Panc1 (cell line): ENCODE results near the gene TRIO. TPM values are rescaled to one million over a fixed set of nuclear protein-coding genes. Genes with fewer than 3 reads are reported as not detected.
A peak's percentile ranks its signal among the peaks of the same experiment; 100 is the strongest.

Experiments
- ATAC-seq: fragments of 200-7000 bp; cut with Tn5 transposase; 2 replicates; pipeline ENCODE4 v1.9.1; 2020; ENCODE audit warnings: mild to moderate bottlenecking, moderate library complexity
- BruUV-seq: library from RNA; stranded (reverse); fragments of 400-500 nt; replicated peaks from 2 replicates; lab custom pipeline; 2021; lab: Mats Ljungman, UMichigan
- CTCF ChIA-PET: fragments of 300-600 bp; sonication (Branson Sonifier 250); formaldehyde crosslinking; loops from one replicate; lab custom pipeline; 2022; ENCODE audit warnings: antibody characterized with exemption; lab: Charles Lee
- POLR2A ChIA-PET: fragments of 300-600 bp; sonication (Branson Sonifier 250); formaldehyde crosslinking; loops from one replicate; lab custom pipeline; 2022; ENCODE audit warnings: antibody characterized with exemption; lab: Charles Lee
- DNase-seq: peaks from one replicate; pipeline ENCODE4 v3.0.0-alpha.2; 2010; ENCODE audit warnings: low read depth, low spot score
- H3K27ac ChIP-seq: 2 replicates; pipeline ENCODE4 v1.5.1; 2011; ENCODE audit warnings: mild to moderate bottlenecking, low read length, inconsistent platforms
- H3K27me3 ChIP-seq: fragments of 200-500 bp; sonication (Bioruptor generic); 2 replicates; pipeline ENCODE4 v1.6.0; 2014; ENCODE audit warnings: low read length, inconsistent platforms; ENCODE audit not compliant: control insufficient read depth, insufficient read depth
- H3K36me3 ChIP-seq: fragments of 200-500 bp; sonication (Bioruptor generic); 2 replicates; pipeline ENCODE4 v1.5.1; 2014; ENCODE audit warnings: inconsistent platforms, mild to moderate bottlenecking, low read length, moderate library complexity; ENCODE audit not compliant: control insufficient read depth, insufficient read depth
- H3K4me1 ChIP-seq: 2 replicates; pipeline ENCODE4 v1.5.1; 2011; ENCODE audit warnings: inconsistent platforms, mild to moderate bottlenecking, low read length, moderate library complexity; ENCODE audit not compliant: control insufficient read depth, insufficient read depth
- H3K4me3 ChIP-seq, 2 experiments: 2 replicates each; pipeline ENCODE4 v1.5.1; 2011 to 2012; ENCODE audit warnings: low read depth in 2 of 2, low read length in 2 of 2, mild to moderate bottlenecking in 2 of 2, inconsistent platforms in 1 of 2, moderate library complexity in 1 of 2
- H3K9me3 ChIP-seq: fragments of 200-500 bp; sonication (Bioruptor generic); 2 replicates; pipeline ENCODE4 v1.5.1; 2014; ENCODE audit warnings: low read depth, mild to moderate bottlenecking, inconsistent platforms, low read length, moderate library complexity; ENCODE audit not compliant: control insufficient read depth, insufficient read depth
- CTCF ChIP-seq: fragments of 450-650 bp; IDR thresholded peaks from 2 replicates; pipeline ENCODE4 v1.5.1; 2017; ENCODE audit warnings: mild to moderate bottlenecking
- POLR2AphosphoS5 ChIP-seq: IDR thresholded peaks from 2 replicates; pipeline ENCODE4 v1.6.1; 2012; ENCODE audit warnings: mild to moderate bottlenecking, low read depth, low read length, moderate library complexity
- REST ChIP-seq, 2 experiments: IDR thresholded peaks; 2 replicates each; pipeline ENCODE4 v1.6.1; 2011 to 2012; ENCODE audit warnings: low read depth in 2 of 2, control low read depth in 1 of 2, low read length in 1 of 2, mild to moderate bottlenecking in 1 of 2, moderate library complexity in 1 of 2; ENCODE audit not compliant: insufficient read depth in 1 of 2
- SIN3A ChIP-seq: IDR thresholded peaks from 2 replicates; pipeline ENCODE4 v1.6.1; 2012; ENCODE audit warnings: low read depth, mild to moderate bottlenecking, low read length, moderate library complexity, borderline replicate concordance; ENCODE audit not compliant: insufficient read depth
- TCF7L2 ChIP-seq: IDR thresholded peaks from 2 replicates; pipeline ENCODE4 v1.6.1; 2011; ENCODE audit warnings: mild to moderate bottlenecking, low read depth, low read length, inconsistent platforms
- in situ Hi-C: cut with HindIII; loops from 2 replicates; pipeline ENCODE4 v1.10.0; 2016; ENCODE audit warnings: low sequenced_read_pairs, low pct_unique_long_range_greater_than_20kb
- intact Hi-C: fragments of 100-400 bp; cut with micrococcal nuclease; formaldehyde crosslinking; loops from one replicate; pipeline ENCODE4 v1.10.0; 2022; ENCODE audit not compliant: unreplicated experiment
- total RNA-seq: library from RNA; stranded (reverse); gene quantifications from one replicate; pipeline ENCODE4 v1.2.1, GENCODE V29; 2021; ENCODE audit not compliant: unreplicated experiment

The TRIO gene
- total RNA-seq, 1 experiment from 2014 or later: 349 TPM

- intact Hi-C loops: loop anchor here (5.0 kb wide), 2 partner anchors 47 to 158 kb away; no protein-coding TSS in a partner anchor
- ATAC-seq (no peak), DNase-seq (no peak)
- Histone ChIP-seq H3K9me3 (no peaks in the 10 kb centered on the region), H3K27me3 (no peaks in the 10 kb centered on the region), H3K36me3 (peaks cover 4% of the 10 kb centered on the region), H3K4me1 (peaks cover 52% of the 10 kb centered on the region), H3K27ac (peak overlapping the region; percentile 99), H3K4me3 (peak overlapping the region; percentile 74 to 89)
- ChIA-PET POLR2A (interaction anchor here (0.6 to 1.3 kb wide), 24 partner anchors 9 to 206 kb away, joined by 3 to 29 read pairs (median 5); no protein-coding TSS in a partner anchor), CTCF (interaction anchor here (0.6 to 1.4 kb wide), 5 partner anchors 45 to 157 kb away, joined by 3 to 7 read pairs (median 3); no protein-coding TSS in a partner anchor)
- in situ Hi-C loops: no loop called here
- BruUV-seq: no TSS peak
- TF ChIP-seq CTCF (no peak), POLR2AphosphoS5 (peak; percentile 2)
These were observed 2.5 kb downstream of the TRIO start for GRCh38 chr5:14145435-14146334.

- POLR2A ChIA-PET: interaction anchor here (0.6 to 1.3 kb wide), 3 partner anchors 10 to 295 kb away, joined by 3 to 5 read pairs (median 3); no protein-coding TSS in a partner anchor
- intact Hi-C loops (loop anchor here (5.0 kb wide), 2 partner anchors 46 to 159 kb away; no protein-coding TSS in a partner anchor), in situ Hi-C loops (no loop called here)
- Histone ChIP-seq H3K36me3 (peaks cover 6% of the 10 kb centered on the region), H3K4me3 (peak overlapping the region; percentile 74 to 89), H3K4me1 (peaks cover 52% of the 10 kb centered on the region), H3K27me3 (no peaks in the 10 kb centered on the region), H3K27ac (peak overlapping the region; percentile 99), H3K9me3 (no peaks in the 10 kb centered on the region)
- DNase-seq (no peak), ATAC-seq (no peak)
- TF ChIP-seq CTCF (no peak), SIN3A (no peak), POLR2AphosphoS5 (no peak), TCF7L2 (no peak), REST (IDR thresholded peaks at IDR 0.05; ENCODE audit: insufficient read depth in 1 of 2, low read depth in 2 of 2, low read length in 1 of 2) (no peak)
- no TSS peak for BruUV-seq
- CTCF ChIA-PET: interaction anchor here (1.2 kb wide), 1 partner anchor 39 kb away, joined by 3 read pairs; no protein-coding TSS in a partner anchor
These were observed 3.6 kb downstream of the TRIO start for GRCh38 chr5:14146725-14147124.
